Thyroid gland (tissue), 4 donors: ENCODE results near the gene ALOX12.

Experiments
- CTCF ChIP-seq, 6 experiments: fragments of 200-600 bp in 3 of 6; fragments of 450-650 bp in 3 of 6; sonication (generic) in 3 of 6; IDR thresholded peaks; one replicate each; pipeline ENCODE4 v1.5.1; 2016 to 2019; ENCODE audit warnings: antibody characterized with exemption in 6 of 6, mild to moderate bottlenecking in 2 of 6, inconsistent platforms in 1 of 6, moderate library complexity in 1 of 6
- POLR2A ChIP-seq, 2 donors: fragments of 450-650 bp; IDR thresholded peaks; one replicate each; pipeline ENCODE4 v1.6.1; 2017; ENCODE audit warnings: antibody characterized with exemption in 2 of 2, mild to moderate bottlenecking in 2 of 2, moderate library complexity in 1 of 2

GRCh38 chr17:6998855-6999508 is 3.1 kb downstream of the ALOX12 start:
- TF ChIP-seq POLR2A (IDR thresholded peaks at IDR 0.05) (no peak), CTCF (IDR thresholded peaks at IDR 0.05) (no peak)
